GM21717 (cell line): ENCODE results near the gene SPTA1.

Experiments used
- ATAC-seq: cut with Tn5 transposase; IDR thresholded peaks from one replicate; pipeline ENCODE4 v1.9.1; 2021; ENCODE audit warnings: mild to moderate bottlenecking, moderate library complexity; ENCODE audit not compliant: unreplicated experiment

The SPTA1 gene

DNA sequence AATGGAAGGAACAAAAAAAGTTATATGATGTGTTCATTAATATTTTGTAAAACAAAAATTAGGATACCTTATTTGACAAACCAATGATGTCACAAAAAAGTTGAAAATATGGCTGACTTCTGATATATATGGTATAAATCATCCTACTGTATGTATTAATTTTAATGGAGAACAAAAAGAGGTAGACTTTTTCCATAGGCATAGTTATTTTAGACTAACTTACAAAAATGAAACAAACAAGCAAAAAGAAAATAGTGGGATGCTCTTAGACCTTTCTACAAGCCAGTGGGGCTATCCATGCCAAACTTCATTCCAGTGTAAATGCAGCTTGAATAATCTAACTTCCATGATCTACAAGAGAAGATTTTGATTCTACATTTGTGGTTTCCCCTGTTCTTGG, 522 bp upstream of the SPTA1 start:
- no peak for ATAC-seq

DNA sequence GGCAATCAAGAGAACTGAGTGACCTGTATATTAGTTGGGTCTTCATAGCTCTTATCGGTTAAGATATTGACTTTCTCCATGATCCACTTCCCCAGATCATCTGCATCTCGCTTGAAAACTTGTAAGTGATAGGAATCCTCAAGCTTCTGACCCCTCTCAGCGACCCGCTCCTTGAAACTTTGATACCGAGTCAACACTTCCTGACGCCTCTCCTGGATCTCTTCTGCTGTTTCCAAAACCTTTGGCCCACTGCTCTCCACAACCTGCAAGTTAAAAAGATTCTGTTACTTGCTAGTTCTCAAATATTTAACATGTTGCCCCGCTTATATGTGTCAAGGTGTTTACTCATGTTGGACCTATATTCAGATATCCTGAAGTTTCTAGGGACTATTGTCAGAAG, 1.4 kb downstream of the SPTA1 start:
- no peak for ATAC-seq

DNA sequence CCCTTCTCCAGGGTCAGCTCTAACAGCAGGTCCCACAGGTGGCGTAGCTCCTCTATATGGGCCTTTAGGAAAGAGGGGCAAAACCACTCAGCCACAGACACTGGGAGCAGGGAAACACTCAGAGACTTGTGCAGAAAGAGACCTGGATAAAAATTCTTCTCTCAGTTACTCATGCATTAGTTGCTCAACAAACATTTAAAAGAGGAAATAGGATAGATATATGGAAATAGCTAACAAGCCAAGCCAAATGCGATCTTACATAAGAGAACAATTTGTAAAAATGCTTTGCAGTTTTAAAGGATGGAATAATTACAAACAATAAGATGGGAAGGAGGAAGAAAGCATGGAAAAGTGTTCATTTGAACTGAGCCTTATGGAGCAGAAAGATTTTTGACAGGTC, 4.9 kb downstream of the SPTA1 start:
- ATAC-seq: no peak

DNA sequence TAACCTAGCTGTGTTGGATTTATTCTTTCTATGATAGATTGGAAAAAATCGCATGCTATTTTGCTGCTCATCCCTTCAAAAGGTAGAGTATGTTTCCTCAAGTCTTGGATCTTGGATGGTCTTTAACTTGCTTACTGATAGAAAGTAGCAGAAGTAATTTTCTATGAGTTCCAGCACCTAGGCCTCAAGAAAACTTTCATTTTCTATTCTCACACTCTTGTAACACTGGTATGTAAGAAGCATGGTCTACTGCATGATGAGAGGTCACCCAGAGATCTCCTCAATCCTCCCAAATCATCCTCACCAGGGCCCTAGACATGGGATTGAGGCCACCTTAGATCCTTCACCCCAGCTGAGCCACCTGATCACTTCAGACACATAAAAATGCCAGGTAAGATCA, 7.2 kb downstream of the SPTA1 start:
- no peak for ATAC-seq

DNA sequence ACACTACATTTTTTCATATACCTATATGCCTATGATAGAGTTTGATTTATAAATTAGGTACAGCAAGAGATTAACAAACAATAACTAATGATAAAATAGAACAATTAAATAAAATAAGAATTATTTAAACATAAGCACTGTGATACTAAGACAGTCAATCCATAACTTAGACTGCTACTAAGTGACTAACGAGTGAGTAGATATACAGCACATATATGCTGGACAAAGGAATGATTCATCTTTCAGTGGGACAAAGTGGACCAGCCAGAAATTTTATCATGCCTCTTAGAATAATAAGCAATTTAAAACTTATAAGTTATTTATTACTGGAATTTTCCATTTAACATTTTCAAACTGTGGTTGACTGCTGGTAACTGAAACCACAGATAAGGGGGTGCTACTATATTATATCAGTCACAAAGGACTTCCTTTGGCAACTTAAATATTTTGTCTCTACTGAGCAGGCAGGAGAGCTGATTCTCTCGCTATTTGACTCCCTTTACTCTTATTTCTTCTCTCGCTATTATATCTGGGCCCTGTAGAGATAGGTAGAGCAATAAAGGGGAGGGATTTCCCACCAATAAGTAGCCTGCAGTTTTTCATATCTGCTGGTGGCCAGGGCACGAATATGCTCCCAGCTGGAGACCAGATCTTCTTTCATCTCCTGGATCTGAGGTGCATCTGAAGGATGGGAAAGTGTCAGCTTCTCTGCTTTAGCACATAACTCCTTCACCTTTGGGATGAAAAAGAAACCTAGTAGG, 10.8 kb downstream of the SPTA1 start:
- no peak for ATAC-seq

DNA sequence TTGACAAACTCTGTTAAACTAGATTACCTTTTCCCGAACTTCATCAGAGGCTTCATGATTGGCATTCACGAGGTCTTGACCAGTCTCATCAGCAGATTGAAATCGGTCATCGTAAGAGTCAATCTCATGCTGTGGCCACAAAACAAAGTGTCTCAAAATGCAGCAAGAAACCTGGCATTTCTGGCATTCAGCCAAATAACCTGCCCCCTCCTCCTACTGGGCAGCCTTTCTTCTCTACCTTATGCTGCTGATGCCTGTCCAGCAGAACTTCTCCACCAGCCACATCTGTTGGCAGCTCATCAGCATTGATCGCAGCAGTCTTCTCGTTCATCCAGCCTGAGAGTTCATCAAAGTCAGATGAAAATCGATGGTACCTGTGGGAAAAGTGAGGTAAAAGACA, 12.2 kb downstream of the SPTA1 start:
- no peak for ATAC-seq

DNA sequence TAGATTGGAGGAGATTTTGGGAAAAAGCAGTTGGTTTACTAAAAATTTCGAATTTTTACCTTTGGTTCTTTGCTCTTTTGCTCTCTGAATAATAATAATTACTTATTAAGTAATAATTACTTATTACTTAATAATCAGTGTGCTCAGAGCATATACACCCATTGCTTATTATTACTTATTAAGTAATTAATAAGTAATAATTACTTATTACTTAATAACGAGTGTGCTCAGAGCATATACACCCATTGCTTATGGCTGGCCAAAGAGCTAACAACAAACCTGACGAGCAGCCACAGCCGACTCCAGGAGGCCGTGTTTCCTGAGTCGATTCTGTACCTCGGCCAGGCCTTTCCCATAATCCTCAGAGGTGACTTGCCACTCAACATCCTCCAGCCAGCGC, 20.5 kb downstream of the SPTA1 start:
- no peak for ATAC-seq

DNA sequence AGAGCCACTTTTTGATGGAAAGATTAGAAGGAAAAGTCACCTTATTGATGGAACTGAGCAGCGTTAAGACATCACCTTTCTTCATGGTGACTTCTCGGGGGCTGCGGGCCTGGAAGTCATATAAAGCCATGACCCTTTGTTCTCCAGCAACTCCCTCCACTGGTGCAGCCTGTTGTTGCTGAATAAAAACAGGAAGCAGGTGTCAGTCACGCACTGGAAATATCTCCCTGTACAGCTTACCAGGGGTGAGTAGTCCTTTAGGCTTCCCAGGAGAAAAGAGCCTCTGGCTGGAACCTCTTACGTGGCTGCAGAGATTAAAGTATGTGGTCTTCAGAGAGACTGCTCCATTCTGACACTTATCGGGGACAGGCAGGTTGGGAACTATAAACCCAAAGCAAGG, 31.9 kb downstream of the SPTA1 start:
- ATAC-seq: no peak

DNA sequence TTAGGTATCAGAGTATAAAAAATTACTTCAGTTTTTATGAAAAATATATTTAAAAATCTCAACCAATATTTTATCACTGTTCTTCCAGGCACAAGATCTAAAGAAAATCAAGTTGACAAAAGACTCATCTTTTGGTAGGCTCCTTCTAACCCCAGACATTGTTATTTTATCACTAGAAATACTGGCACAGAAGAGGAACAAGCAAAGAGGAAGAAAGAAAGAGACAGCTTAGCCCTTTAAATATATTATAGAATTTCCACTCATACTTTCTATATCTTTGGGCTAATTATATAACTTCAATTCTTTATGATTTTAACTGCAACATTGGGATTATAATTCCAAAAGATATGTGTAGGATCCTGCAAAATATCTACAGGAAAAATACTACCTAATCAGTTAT, 32.4 kb downstream of the SPTA1 start:
- no peak for ATAC-seq

DNA sequence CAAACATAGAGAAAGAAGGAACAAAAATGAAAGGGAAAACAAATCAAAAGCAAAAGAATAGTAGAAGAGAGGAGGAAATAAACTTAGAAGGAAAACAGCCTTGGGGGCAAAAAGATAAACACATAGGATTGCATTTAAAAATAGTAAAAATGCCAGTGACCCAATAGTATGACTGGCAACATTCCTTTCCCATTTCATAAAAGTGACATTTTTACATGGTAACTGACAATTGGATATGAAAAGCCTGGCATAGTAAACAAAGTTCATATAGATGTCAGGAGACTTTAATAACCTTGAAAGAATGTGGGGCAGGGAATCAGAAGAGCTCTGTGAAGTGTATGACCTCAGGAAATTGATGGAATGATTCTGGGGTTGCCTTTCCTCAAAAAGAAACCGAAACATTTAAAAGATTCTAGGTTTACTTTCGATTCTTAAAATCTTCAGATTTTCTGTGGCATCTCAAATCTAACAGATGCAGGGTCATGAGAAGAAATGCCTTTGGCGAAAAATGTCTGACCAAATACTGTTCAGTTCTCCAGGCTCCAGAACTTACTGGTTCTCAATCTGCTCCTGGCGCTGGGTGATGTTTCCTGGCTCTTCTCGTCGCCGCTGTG, 33.7 kb downstream of the SPTA1 start:
- no peak for ATAC-seq

DNA sequence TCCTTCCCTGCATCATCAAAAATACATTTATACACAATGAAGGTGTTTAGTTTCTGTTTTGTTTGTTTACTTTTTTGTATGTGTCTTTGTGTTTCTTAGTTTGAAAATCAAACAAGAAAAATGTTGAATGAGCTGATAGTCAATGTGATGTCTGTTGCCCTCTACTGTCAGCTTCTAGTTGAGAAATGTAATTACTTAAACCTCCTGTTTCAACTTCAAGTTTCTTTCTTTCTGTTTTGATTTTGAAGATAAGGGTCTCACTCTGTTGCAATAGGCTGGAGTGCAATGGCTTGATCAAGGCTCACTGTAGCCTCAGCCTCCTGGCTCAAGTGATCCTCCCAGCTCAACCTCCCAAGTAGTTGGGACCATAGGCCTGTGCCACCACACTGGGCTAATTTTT, 37.5 kb downstream of the SPTA1 start:
- ATAC-seq: no peak

DNA sequence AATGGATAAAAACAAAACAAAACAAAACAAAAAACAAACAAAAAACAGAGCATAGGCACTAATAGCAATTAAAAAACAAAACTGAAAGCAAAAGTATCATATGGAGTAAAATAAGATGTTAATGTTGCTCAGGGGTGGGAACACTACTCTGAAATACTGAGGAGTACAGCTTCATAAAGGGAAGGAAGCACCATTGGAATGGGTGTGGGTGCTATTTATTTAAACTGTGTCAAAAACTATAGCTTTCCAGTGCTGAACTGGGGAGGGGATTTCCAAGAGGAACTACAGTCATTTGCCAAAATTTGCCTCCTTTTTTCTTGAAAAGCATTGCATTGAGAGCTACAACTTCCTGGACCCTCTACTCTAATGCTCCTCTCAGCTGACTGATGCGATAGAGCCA, 40.0 kb downstream of the SPTA1 start:
- no peak for ATAC-seq

DNA sequence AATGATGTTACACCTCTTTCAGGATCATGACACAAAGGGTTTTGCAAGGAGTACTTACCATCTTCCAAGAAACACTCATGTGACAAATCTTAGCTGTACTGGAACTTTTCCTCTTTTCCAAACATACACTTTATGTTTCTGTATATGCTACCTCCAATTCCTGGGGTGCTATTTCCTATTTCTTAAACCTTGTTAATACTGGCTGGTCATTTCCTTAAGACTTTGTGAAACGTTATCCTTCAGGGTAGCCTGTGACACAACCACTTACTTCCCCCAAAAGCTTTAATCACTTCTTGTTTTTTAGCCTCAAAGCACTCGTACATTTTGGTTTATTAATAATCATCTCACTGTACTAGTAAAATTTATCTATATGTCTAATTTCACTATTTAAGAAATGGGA, 42.1 kb downstream of the SPTA1 start:
- no peak for ATAC-seq

DNA sequence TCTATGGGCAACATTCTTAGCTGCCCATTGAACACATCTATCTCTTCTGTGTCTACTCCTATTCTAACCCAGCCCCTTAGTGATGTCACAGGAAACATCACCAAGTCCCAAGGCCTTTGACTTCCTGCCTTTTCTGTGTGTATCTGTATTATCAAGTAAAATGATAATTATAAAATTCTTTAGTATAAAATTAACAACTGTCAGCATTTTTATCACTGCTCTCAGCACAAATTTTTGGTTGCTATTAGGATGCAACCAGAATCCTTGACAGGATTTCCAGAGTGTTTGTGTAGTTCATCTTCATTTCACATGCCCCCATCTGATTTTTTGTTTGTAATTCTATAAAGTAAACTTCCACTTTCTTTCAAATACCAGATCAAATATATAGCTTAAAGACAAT, 47.6 kb downstream of the SPTA1 start:
- ATAC-seq: no peak

DNA sequence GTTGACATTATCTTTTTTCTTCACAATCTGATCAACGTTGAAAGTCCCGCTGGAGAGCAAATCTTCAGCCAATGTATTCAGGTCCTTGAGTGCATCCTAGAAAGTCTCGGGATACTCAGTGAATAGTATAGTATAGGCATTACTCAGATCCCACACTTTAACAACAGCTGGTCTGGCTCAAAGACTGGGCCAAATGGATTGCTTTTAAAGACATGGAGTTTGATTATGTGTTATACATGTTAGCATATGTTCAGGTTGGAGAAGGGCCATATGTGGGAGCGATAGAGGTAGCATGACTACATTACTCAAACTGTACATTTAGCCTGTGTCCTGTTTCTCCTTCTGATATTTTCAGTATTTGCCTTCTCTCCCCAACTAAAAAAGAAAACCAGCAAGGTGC, 48.4 kb downstream of the SPTA1 start:
- no peak for ATAC-seq

DNA sequence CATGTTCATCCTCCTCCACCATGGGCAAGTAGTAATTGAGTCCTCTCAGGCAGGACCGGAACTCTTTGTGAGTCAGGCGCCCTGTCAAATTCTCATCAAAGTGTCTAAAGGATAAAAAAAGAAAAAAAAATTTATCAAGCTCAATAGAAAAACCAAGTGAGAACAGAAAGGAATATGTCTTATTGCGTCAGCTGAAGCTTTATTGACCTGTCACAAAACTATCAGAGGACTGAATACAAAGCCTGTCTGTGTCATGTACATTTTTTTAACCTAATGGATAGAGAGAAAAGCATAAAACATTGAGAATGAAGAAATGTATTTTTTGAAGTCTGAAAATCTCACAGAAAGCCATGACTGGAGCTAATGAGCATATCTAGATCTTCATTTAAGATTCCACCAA, 72.8 kb downstream of the SPTA1 start:
- ATAC-seq: no peak

DNA sequence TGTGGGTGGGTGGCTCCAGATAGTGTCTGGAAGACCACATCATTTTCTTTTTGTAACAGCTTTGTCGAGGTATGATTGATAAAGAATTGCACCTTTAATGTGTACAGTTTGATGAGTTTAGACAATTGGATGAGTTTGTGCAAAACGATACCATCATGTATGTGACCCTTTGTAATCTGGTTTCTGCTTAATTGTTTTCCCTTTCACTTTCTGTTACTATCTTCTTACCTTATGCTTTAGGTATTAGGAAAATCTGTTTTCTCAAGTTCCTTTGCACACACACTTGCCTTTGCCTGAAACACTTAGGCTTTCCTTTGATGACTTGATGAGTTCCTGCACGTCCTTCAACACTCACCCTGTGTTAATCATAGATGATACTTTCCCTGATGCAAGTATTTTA, 74.6 kb downstream of the SPTA1 start:
- ATAC-seq: no peak

DNA sequence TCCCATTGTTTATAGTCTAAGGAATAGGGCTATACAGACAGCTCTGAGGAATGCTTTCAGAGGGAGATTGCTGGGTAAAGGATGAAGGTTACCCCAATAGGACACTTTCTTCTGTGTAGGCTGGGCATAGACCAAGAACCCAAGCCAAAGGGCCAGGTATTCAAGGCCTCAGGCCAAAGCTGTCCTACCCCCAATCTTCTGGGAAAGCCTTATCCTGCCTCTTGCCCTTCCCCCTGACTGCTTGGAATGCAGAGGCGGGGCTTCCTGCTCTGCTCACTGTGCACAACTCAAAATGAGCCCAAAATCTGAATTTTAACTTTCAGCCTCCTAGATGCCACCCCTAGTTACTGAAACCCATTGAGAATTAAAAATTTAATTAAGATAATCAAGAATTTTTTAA, 79.2 kb downstream of the SPTA1 start:
- ATAC-seq: no peak

DNA sequence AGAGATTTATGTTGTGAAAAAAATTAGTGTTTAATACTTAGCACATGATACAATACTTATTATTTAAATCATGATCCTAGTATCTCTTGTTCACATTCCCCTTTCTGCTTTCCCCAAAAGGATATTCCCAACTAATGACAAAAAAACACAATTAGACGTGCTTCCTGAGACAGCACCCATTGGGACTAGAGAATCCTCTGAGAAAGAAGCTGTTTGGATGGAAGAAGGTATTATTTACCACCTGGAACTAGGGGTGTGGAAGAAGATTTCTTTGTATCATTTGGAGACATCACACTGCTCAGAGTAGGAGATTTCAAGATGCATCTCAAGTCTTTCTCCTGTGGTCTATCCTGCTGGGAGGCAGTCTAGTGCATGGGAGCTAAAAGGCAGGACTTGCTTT, 81.5 kb downstream of the SPTA1 start, which contains the start of gene OR10Z1:
TSS of gene OR10Z1 (plus strand) at position 301 of the 400 bp plus-strand sequence. CDS start 1,171 bp downstream, outside the sequence.
- no peak for ATAC-seq

DNA sequence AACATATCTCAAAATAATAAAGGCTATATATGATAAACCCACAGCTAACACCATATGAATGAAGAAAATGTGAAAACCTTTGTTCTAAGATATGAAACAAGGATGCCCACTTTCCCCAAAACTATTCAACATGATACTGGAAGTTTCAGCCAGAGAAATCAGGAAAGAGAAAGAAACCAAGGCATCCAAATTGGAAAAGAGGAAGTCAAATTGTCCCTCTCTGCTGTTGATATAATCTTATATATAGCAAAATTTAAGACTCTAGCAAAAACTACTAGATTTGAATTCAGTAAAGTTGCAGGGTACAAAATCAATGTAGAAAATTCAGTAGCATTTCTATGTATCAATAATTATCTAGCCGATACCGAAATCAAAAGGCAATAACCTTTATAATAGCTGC, 85.8 kb downstream of the SPTA1 start:
- ATAC-seq: no peak

DNA sequence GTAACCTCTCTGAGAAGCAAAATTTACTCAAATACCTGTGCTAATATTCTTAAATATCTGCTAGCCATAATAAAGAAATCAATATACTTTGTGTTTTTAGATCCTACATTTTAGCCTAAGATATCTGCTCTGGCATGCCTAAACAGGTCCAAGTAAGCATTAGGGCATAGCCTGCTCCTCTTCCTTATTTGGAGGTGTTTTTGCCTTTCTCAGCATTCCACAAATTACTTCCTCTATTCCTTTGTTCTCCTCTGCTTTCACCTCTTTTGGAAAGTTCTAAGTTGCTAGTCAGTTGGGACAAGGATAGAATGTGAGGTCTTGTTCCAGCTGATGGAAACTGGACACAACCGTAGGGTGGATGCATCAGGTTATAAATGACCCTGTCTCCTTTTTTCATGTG, 99.6 kb downstream of the SPTA1 start:
- no peak for ATAC-seq

DNA sequence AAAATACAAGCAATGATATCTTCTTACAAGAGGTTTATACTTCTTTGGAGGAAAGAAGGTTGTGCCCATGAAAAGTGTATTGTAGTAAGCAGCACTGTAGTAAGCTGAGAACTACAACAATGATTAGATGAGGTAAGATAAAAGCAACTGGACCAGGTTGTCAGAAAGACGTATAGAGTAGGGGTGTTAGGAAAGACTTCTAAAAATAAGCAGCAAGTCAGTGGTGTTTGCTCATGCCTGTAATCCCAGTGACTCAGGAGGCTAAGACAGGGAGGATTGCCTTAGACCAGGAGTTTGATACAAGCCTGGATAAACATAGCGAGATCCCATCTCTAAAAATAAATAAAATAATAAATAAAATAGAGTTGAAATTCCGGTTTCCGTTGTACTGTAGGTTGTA, 102.6 kb downstream of the SPTA1 start:
- ATAC-seq: no peak

DNA sequence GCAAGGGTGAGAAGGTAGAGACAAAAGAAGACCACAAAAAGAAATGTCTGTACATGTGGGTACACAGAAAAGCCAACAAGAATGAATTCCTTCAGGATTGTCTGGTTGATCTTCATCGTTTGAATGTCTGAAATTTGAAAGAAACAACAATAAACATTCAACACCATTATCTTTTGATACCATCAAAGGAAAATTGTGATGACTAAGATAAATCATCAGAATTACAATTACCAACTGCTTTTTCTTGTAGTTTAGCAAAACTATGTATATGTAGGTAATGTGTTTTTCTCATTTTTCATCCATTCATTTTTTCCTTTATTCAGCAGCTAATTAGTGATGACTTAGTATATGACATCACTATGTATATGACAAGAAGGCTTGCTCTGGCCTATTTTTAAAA, 106.8 kb downstream of the SPTA1 start, which contains the start of gene OR10X1:
TSS of gene OR10X1 (minus strand) at position 167 of the 400 bp plus-strand sequence. CDS start at position 167, 0 bp downstream.
- ATAC-seq: no peak
